Measurements from ENCODE around the gene NCF2. TPM values are rescaled to one million over a fixed set of nuclear protein-coding genes. Genes with fewer than 3 reads are reported as not detected.
A peak's percentile ranks its signal among the peaks of the same experiment; 100 is the strongest.

The NCF2 gene
- total and polyA plus RNA-seq, 8 donors, result 4.7 to 139 (median 6.8) TPM

DNA sequence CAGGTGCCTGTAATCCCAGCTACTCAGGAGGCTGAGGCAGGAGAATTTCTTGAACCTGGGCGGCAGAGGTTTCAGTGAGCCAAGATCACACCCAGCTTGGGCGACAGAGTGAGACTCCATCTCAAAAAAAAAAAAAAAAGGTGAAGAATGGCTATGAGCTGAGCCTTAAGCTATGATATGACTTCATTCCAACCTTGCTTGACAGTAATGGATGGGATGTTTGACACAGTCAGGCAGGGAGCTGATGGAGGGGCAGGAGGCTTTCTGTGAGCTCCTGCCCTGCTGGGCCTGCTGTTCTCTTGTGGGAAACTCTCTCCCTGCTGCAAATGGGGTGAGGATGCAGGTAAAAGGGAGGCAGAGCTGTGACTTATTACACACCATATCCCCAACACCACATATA, 27.6 kb downstream of the NCF2 start:
- Histone ChIP-seq H3K36me3 (peaks cover 0 to 94% of the 10 kb centered on the region in 2 donors), H3K27ac (no peak overlapping the region), H3K4me1 (peaks cover 0 to 7% of the 10 kb centered on the region in 2 donors), H3K9me3 (no peaks in the 10 kb centered on the region), H3K27me3 (no peaks in the 10 kb centered on the region), H3K4me3 (no peak overlapping the region)
- TF ChIP-seq, protein P1, sequence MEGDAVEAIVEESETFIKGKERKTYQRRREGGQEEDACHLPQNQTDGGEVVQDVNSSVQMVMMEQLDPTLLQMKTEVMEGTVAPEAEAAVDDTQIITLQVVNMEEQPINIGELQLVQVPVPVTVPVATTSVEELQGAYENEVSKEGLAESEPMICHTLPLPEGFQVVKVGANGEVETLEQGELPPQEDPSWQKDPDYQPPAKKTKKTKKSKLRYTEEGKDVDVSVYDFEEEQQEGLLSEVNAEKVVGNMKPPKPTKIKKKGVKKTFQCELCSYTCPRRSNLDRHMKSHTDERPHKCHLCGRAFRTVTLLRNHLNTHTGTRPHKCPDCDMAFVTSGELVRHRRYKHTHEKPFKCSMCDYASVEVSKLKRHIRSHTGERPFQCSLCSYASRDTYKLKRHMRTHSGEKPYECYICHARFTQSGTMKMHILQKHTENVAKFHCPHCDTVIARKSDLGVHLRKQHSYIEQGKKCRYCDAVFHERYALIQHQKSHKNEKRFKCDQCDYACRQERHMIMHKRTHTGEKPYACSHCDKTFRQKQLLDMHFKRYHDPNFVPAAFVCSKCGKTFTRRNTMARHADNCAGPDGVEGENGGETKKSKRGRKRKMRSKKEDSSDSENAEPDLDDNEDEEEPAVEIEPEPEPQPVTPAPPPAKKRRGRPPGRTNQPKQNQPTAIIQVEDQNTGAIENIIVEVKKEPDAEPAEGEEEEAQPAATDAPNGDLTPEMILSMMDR (IDR thresholded peaks at IDR 0.05), result no peak
- intact Hi-C loops (cut with DNase I), result no loop called here
- ATAC-seq (no peak), DNase-seq (no peak)

DNA sequence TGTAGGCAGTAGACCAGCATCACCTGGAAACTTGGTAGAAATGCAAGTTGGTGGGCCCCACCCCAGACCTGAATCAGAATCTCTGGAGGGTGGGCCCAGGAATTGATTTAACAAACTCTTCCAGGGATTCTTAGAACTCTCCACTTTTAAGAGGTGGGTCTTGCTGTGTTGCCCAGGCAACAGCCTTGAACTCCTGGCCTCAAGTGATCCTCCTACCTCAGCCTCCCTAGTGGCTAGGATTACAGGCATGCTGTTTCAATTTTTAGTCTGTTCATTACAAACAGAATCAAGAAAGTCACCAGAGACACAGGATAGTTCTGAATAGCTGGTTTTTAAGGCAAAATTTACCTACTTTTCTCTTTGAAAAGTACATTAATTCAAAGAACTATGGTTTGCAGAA, 31.2 kb downstream of the NCF2 start:
- H3K27ac ChIP-seq, result no peak overlapping the region
- intact Hi-C loops (cut with DNase I), result no loop called here
- TF ChIP-seq, protein P1 (IDR thresholded peaks at IDR 0.05), result no peak
- DNase-seq (no peak), ATAC-seq (no peak)
- H3K4me3 ChIP-seq, result no peak overlapping the region
- no peaks in the 10 kb centered on the region for H3K27me3 ChIP-seq
- H3K9me3 ChIP-seq, result no peaks in the 10 kb centered on the region
- H3K4me1 ChIP-seq, result no peaks in the 10 kb centered on the region
- peaks cover 0 to 100% of the 10 kb centered on the region in 2 donors for H3K36me3 ChIP-seq

DNA sequence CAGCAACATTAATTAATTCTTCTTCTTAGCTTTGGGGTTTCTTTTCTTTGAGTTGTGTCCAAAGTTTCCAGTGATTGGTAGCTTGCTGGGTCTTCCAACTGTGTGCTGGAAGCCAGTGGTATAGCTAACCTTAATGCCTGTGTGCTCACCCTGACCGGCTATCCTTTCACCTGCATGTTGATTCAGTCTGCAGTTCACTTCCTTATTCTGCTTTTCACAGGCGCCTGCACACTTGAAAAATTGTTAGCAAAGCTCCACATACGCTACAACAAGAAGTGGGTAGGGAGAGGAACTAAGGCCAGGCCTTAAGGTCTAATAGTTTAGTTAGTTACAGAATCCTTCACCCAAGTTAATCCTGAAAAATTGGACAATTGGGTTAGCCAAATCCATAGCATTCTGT, 35.7 kb downstream of the NCF2 start:
- no peaks in the 10 kb centered on the region for H3K9me3 ChIP-seq
- peaks cover 0 to 4% of the 10 kb centered on the region in 2 donors for H3K4me1 ChIP-seq
- no peaks in the 10 kb centered on the region for H3K27me3 ChIP-seq
- intact Hi-C loops (cut with DNase I), result no loop called here
- peaks cover 0 to 100% of the 10 kb centered on the region in 2 donors for H3K36me3 ChIP-seq
- DNase-seq, result no peak
- TF ChIP-seq, protein P1 (IDR thresholded peaks at IDR 0.05), result no peak
- H3K27ac ChIP-seq, result peak overlapping the region in 1 of 2 donors; percentile 19
- ATAC-seq, result peak; percentile 78
- H3K4me3 ChIP-seq, result no peak overlapping the region

DNA sequence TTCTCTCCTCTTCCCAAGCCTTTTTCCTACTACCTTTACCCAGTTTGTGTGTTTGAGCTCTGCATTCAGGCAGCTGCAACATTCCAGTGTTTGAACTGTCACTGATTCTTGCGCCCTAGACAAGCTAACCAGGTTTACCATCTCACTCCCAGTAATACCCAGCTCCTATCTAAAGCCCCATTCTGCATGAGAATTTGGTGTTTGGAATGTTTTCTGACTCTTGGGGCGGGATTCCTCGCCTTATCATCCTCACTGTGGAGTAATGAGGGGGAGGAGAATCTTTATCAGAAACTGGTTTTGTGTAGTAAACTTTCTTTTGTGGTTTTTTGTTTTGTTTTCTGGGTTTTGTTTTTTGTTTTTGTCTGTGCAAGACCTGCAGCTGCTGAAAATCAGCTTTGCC, 36.5 kb downstream of the NCF2 start:
- Histone ChIP-seq H3K27ac (peak overlapping the region in 1 of 2 donors; percentile 19), H3K4me3 (no peak overlapping the region), H3K27me3 (no peaks in the 10 kb centered on the region), H3K36me3 (peaks cover 0 to 100% of the 10 kb centered on the region in 2 donors), H3K4me1 (peaks cover 0 to 4% of the 10 kb centered on the region in 2 donors), H3K9me3 (no peaks in the 10 kb centered on the region)
- no peak for DNase-seq
- intact Hi-C loops (cut with DNase I), result no loop called here
- ATAC-seq, result no peak
- TF ChIP-seq, protein P1 (IDR thresholded peaks at IDR 0.05), result no peak

DNA sequence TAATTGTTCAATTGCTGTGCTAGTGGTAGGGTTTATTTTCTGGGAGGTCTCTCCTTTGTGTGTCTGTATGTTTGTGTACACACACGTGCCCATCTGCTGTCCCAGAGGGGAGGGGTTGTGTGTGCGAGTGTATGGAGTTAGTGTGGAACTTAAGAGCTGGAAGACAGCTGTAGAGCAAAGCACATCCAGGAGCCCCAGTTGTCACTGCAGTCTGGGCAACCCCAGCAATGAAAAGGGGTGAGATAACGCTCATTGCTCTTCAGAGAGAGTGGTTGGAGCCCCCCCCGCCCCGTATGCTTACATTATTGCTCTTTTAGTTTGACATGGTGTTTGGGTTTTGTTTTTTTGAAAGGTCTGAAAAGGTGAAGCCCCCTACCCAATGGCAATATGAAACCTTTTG, 36.9 kb downstream of the NCF2 start:
- no peak overlapping the region for H3K4me3 ChIP-seq
- no peaks in the 10 kb centered on the region for H3K9me3 ChIP-seq
- peaks cover 0 to 4% of the 10 kb centered on the region in 2 donors for H3K4me1 ChIP-seq
- H3K27me3 ChIP-seq, result no peaks in the 10 kb centered on the region
- no peak overlapping the region for H3K27ac ChIP-seq
- TF ChIP-seq, protein P1 (IDR thresholded peaks at IDR 0.05), result no peak
- ATAC-seq (no peak), DNase-seq (no peak)
- intact Hi-C loops (cut with DNase I), result no loop called here
- peaks cover 0 to 98% of the 10 kb centered on the region in 2 donors for H3K36me3 ChIP-seq

Measured in left lung (tissue), 10 donors.